Endometrial microvascular endothelial cells (primary cell): Measurements from ENCODE around the gene TBX4. TPM values are rescaled to one million over a fixed set of nuclear protein-coding genes. Genes with fewer than 3 reads are reported as not detected.
"Not testable (repeated sequence)": the region's sequence is repeated elsewhere in the genome, so short reads cannot be mapped to it uniquely, and the experiment has no call there.

Source experiments
- in situ Hi-C: cut with HindIII; loops from 2 replicates; pipeline ENCODE4 v1.10.0; 2017; ENCODE audit warnings: low sequenced_read_pairs, low pct_unique_long_range_greater_than_20kb; ENCODE audit errors: inconsistent ontology term
- total RNA-seq: library from RNA; depleted of rRNA; stranded (reverse); fragments of >200 nt; gene quantifications from one replicate; pipeline ENCODE4 v1.2.3, GENCODE V29; 2015; ENCODE audit errors: inconsistent ontology term

Gene TBX4
- total RNA-seq, 1 donor from 2014 or later, result not detected

GRCh38 chr17:61425682-61426481 is 26.3 kb upstream of the TBX4 start:
- in situ Hi-C loops, result no loop called here

- in situ Hi-C loops, result no loop called here
Observed at GRCh38 chr17:61426482-61427304, 25.5 kb upstream of the TBX4 start.

- in situ Hi-C loops, result no loop called here
Observed at GRCh38 chr17:61427567-61427966, 24.7 kb upstream of the TBX4 start.

GRCh38 chr17:61429274-61429673 is 22.9 kb upstream of the TBX4 start:
- in situ Hi-C loops, result no loop called here

- in situ Hi-C loops, result not testable (repeated sequence)
Observed at GRCh38 chr17:61429831-61430230, 22.4 kb upstream of the TBX4 start.

GRCh38 chr17:61431594-61432311 is 20.5 kb upstream of the TBX4 start:
- in situ Hi-C loops, result no loop called here

GRCh38 chr17:61436273-61436672 is 15.9 kb upstream of the TBX4 start:
- in situ Hi-C loops, result no loop called here

- in situ Hi-C loops, result no loop called here
Observed at GRCh38 chr17:61436995-61437704, 15.1 kb upstream of the TBX4 start.

GRCh38 chr17:61440697-61441096 is 11.5 kb upstream of the TBX4 start:
- in situ Hi-C loops, result no loop called here

GRCh38 chr17:61441507-61441906 is 10.7 kb upstream of the TBX4 start:
- in situ Hi-C loops, result not testable (repeated sequence)

- in situ Hi-C loops, result no loop called here
Observed at GRCh38 chr17:61442136-61442775, 10.0 kb upstream of the TBX4 start.

GRCh38 chr17:61442878-61443474 is 9.2 kb upstream of the TBX4 start:
- in situ Hi-C loops, result no loop called here

GRCh38 chr17:61443475-61443882 is 8.7 kb upstream of the TBX4 start:
- in situ Hi-C loops, result no loop called here

GRCh38 chr17:61444075-61444474 is 8.1 kb upstream of the TBX4 start:
- in situ Hi-C loops, result no loop called here

GRCh38 chr17:61444831-61445230 is 7.4 kb upstream of the TBX4 start:
- in situ Hi-C loops, result no loop called here

GRCh38 chr17:61447358-61447757 is 4.9 kb upstream of the TBX4 start:
- in situ Hi-C loops, result no loop called here

- in situ Hi-C loops, result no loop called here
Observed at GRCh38 chr17:61448042-61448441, 4.2 kb upstream of the TBX4 start.

GRCh38 chr17:61449140-61449539 is 3.1 kb upstream of the TBX4 start:
- in situ Hi-C loops, result not testable (repeated sequence)
